PC-9 (cell line): ENCODE data around the gene PRKX. TPM values are rescaled to one million over a fixed set of nuclear protein-coding genes. Genes with fewer than 3 reads are reported as not detected.

Source experiments
- BruUV-seq: library from RNA; stranded (reverse); fragments of 400-500 nt; replicated peaks from 2 replicates; lab custom pipeline; 2021; lab: Mats Ljungman, UMichigan
- CTCF ChIA-PET: fragments of 300-600 bp; sonication (Branson Sonifier 250); formaldehyde crosslinking; loops from one replicate; lab custom pipeline; 2022; ENCODE audit warnings: antibody characterized with exemption; lab: Charles Lee
- POLR2A ChIA-PET: fragments of 300-600 bp; sonication (Branson Sonifier 250); formaldehyde crosslinking; loops from one replicate; lab custom pipeline; 2022; ENCODE audit warnings: antibody characterized with exemption; ENCODE audit not compliant: unreplicated experiment; lab: Charles Lee
- DNase-seq, 2 experiments: peaks; one replicate each; pipeline versions ENCODE4 v3.0.0 to v3.0.0-alpha.2; 2015 to 2022; ENCODE audit warnings: mixed read lengths in 1 of 2
- H2AFZ ChIP-seq: fragments of 200-600 bp; sonication (generic); 2 replicates; pipeline ENCODE4 v1.8.1; 2017; ENCODE audit warnings: antibody characterized with exemption
- H3F3A ChIP-seq: fragments of 200-600 bp; sonication (generic); 2 replicates; pipeline ENCODE4 v1.8.1; 2017; ENCODE audit warnings: antibody characterized with exemption, mild to moderate bottlenecking, low read depth; ENCODE audit not compliant: insufficient read depth
- H3K27ac ChIP-seq: fragments of 200-600 bp; sonication (generic); 2 replicates; pipeline ENCODE4 v1.6.1; 2016; ENCODE audit warnings: mixed run types
- H3K27me3 ChIP-seq: fragments of 200-600 bp; sonication (generic); 2 replicates; pipeline ENCODE4 v1.6.1; 2016; ENCODE audit warnings: low read depth, mixed run types; ENCODE audit not compliant: insufficient read depth
- H3K36me3 ChIP-seq: fragments of 200-600 bp; sonication (generic); 2 replicates; pipeline ENCODE4 v1.6.1; 2016; ENCODE audit warnings: low read depth, mixed run types
- H3K4me1 ChIP-seq: fragments of 200-600 bp; sonication (generic); replicated peaks from 2 replicates; pipeline ENCODE4 v1.6.1; 2016; ENCODE audit warnings: mixed run types; ENCODE audit not compliant: insufficient read depth
- H3K4me2 ChIP-seq: fragments of 200-600 bp; sonication (generic); 2 replicates; pipeline ENCODE4 v1.6.1; 2017; ENCODE audit warnings: mixed run types
- H3K4me3 ChIP-seq: fragments of 200-600 bp; sonication (generic); 2 replicates; pipeline ENCODE4 v1.6.1; 2016; ENCODE audit warnings: mixed run types
- H3K79me2 ChIP-seq: fragments of 200-600 bp; sonication (generic); 2 replicates; pipeline ENCODE4 v1.6.1; 2017; ENCODE audit warnings: low read depth, mixed run types
- H3K9me2 ChIP-seq: fragments of 200-600 bp; sonication (generic); 2 replicates; pipeline ENCODE4 v1.8.1; 2017; ENCODE audit warnings: mild to moderate bottlenecking; ENCODE audit not compliant: insufficient read depth
- H3K9me3 ChIP-seq: fragments of 200-600 bp; sonication (generic); 2 replicates; pipeline ENCODE4 v1.8.1; 2016; ENCODE audit warnings: low read depth; ENCODE audit not compliant: insufficient read depth
- H4K20me1 ChIP-seq: fragments of 200-600 bp; sonication (generic); 2 replicates; pipeline ENCODE4 v1.8.1; 2017; ENCODE audit not compliant: insufficient read depth
- CTCF ChIP-seq: fragments of 200-600 bp; sonication (generic); conservative IDR thresholded peaks from 2 replicates; pipeline ENCODE4 v1.6.1; 2017; ENCODE audit warnings: mixed run types, antibody characterized with exemption, mild to moderate bottlenecking, moderate library complexity
- EZH2 ChIP-seq: fragments of 200-600 bp; sonication (generic); IDR thresholded peaks from 2 replicates; pipeline ENCODE4 v1.8.0; 2017; ENCODE audit warnings: antibody characterized with exemption, low read depth
- intact Hi-C: fragments of 100-400 bp; cut with micrococcal nuclease; formaldehyde crosslinking; loops from one replicate; pipeline ENCODE4 v1.10.0; 2022; ENCODE audit not compliant: unreplicated experiment
- total RNA-seq: library from RNA; stranded (reverse); gene quantifications from 2 replicates; pipeline ENCODE4 v1.2.3, GENCODE V29; 2021

PRKX gene
- total RNA-seq, 1 experiment from 2014 or later = 31.5 TPM

GRCh38 chrX:3582451-3582850, 131.0 kb downstream of the PRKX start:
- TF ChIP-seq EZH2 (no peak), CTCF (no peak)
- H4K20me1 ChIP-seq = no peaks in the 10 kb centered on the region
- ChIA-PET CTCF (no interaction called here), POLR2A (no interaction called here)
- H3K9me3 ChIP-seq = no peaks in the 10 kb centered on the region
- H3K4me1 ChIP-seq = no peaks in the 10 kb centered on the region
- H3K9me2 ChIP-seq = no peaks in the 10 kb centered on the region
- H3K4me2 ChIP-seq = no peak overlapping the region
- no peaks in the 10 kb centered on the region for H3F3A ChIP-seq
- intact Hi-C loops = no loop called here
- H3K4me3 ChIP-seq = no peak overlapping the region
- H2AFZ ChIP-seq = no peak overlapping the region
- H3K79me2 ChIP-seq = no peaks in the 10 kb centered on the region
- no TSS peak for BruUV-seq
- no peak for DNase-seq
- peaks cover 43% of the 10 kb centered on the region for H3K27me3 ChIP-seq
- no peak overlapping the region for H3K27ac ChIP-seq
- H3K36me3 ChIP-seq = no peaks in the 10 kb centered on the region

GRCh38 chrX:3581609-3582108, 131.8 kb downstream of the PRKX start:
- H3K9me2 ChIP-seq = no peaks in the 10 kb centered on the region
- H3K36me3 ChIP-seq = no peaks in the 10 kb centered on the region
- no peak for DNase-seq
- H2AFZ ChIP-seq = no peak overlapping the region
- H3K27me3 ChIP-seq = peaks cover 41% of the 10 kb centered on the region
- H3K4me1 ChIP-seq = no peaks in the 10 kb centered on the region
- BruUV-seq = no TSS peak
- no peaks in the 10 kb centered on the region for H3K79me2 ChIP-seq
- H3K9me3 ChIP-seq = no peaks in the 10 kb centered on the region
- TF ChIP-seq CTCF = no peak
- TF ChIP-seq EZH2 = no peak
- no peaks in the 10 kb centered on the region for H4K20me1 ChIP-seq
- intact Hi-C loops = no loop called here
- POLR2A ChIA-PET = no interaction called here
- no peak overlapping the region for H3K4me2 ChIP-seq
- H3K27ac ChIP-seq = no peak overlapping the region
- CTCF ChIA-PET = no interaction called here
- H3K4me3 ChIP-seq = no peak overlapping the region
- no peaks in the 10 kb centered on the region for H3F3A ChIP-seq

GRCh38 chrX:3577551-3577950, 135.9 kb downstream of the PRKX start:
- intact Hi-C loops = no loop called here
- DNase-seq = no peak
- Histone ChIP-seq H3K4me3 (no peak overlapping the region), H4K20me1 (no peaks in the 10 kb centered on the region), H2AFZ (no peak overlapping the region), H3K36me3 (no peaks in the 10 kb centered on the region), H3K9me3 (no peaks in the 10 kb centered on the region), H3K4me1 (no peaks in the 10 kb centered on the region), H3K9me2 (no peaks in the 10 kb centered on the region), H3K4me2 (no peak overlapping the region), H3F3A (no peaks in the 10 kb centered on the region), H3K27ac (no peak overlapping the region), H3K27me3 (peaks cover 23% of the 10 kb centered on the region), H3K79me2 (no peaks in the 10 kb centered on the region)
- CTCF ChIA-PET = no interaction called here
- no peak for TF ChIP-seq CTCF
- no peak for TF ChIP-seq EZH2
- POLR2A ChIA-PET = no interaction called here
- BruUV-seq = no TSS peak
